Testis (tissue), 2 donors: ENCODE data around the gene KRTAP2-3.

Experiments
- POLR2A ChIP-seq: fragments of 450-650 bp; IDR thresholded peaks from one replicate; pipeline ENCODE4 v1.6.1; 2017; ENCODE audit warnings: antibody characterized with exemption, mild to moderate bottlenecking, moderate library complexity
- TF ChIP-seq, protein P1 (sequence below), 3 experiments: fragments of 450-650 bp in 2 of 3; fragments of 200-600 bp in 1 of 3; sonication (generic) in 1 of 3; IDR thresholded peaks; one replicate each; pipeline ENCODE4 v1.5.1; 2016 to 2019; ENCODE audit warnings: antibody characterized with exemption in 3 of 3, mild to moderate bottlenecking in 2 of 3, moderate library complexity in 1 of 3

DNA sequence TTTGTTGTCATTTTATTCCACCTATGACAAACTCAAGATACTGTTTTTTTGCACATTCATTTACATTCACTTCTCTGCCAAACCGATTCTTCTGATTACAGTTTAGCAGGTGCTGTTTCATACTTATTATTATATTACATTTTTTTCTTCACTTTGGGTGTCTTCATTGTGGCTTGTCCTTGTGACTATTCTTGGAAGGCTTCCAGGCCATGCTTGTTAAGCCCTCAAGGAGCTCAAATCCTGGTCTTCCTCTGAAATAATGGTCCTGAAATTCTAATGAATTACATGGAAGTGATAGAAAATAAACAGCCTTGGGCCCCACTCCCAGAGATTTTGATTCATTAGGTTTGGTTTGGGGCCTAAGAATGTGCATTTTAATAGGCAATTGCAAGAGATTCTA lies 4.4 kb upstream of the KRTAP2-3 start:
- TF ChIP-seq, protein P1, sequence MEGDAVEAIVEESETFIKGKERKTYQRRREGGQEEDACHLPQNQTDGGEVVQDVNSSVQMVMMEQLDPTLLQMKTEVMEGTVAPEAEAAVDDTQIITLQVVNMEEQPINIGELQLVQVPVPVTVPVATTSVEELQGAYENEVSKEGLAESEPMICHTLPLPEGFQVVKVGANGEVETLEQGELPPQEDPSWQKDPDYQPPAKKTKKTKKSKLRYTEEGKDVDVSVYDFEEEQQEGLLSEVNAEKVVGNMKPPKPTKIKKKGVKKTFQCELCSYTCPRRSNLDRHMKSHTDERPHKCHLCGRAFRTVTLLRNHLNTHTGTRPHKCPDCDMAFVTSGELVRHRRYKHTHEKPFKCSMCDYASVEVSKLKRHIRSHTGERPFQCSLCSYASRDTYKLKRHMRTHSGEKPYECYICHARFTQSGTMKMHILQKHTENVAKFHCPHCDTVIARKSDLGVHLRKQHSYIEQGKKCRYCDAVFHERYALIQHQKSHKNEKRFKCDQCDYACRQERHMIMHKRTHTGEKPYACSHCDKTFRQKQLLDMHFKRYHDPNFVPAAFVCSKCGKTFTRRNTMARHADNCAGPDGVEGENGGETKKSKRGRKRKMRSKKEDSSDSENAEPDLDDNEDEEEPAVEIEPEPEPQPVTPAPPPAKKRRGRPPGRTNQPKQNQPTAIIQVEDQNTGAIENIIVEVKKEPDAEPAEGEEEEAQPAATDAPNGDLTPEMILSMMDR (IDR thresholded peaks at IDR 0.05) = no peak
- TF ChIP-seq POLR2A = no peak
